H1 (cell line): Measurements from ENCODE around the gene ZNF672. TPM values are rescaled to one million over a fixed set of nuclear protein-coding genes. Genes with fewer than 3 reads are reported as not detected.

ENCODE experiments used
- CTCF ChIA-PET: fragments of 300-600 bp; sonication (Branson Sonifier 250); formaldehyde crosslinking; loops from one replicate; lab custom pipeline; 2021; ENCODE audit not compliant: partially characterized antibody; lab: Charles Lee
- POLR2A ChIA-PET: fragments of 300-600 bp; sonication (Branson Sonifier 250); formaldehyde crosslinking; loops from one replicate; lab custom pipeline; 2021; ENCODE audit warnings: inconsistent platforms; ENCODE audit not compliant: partially characterized antibody; lab: Charles Lee
- DNase-seq, 2 experiments: peaks; one replicate each; pipeline versions ENCODE4 v3.0.0 to v3.0.0-alpha.2; 2010 to 2022; ENCODE audit warnings: low spot score in 2 of 2, low read depth in 1 of 2, mixed read lengths in 1 of 2
- FAIRE-seq: peaks from 2 replicates; lab custom pipeline; 2011; peaks lifted over from hg19 to GRCh38; lab: Jason Lieb, UNC
- H2AFZ ChIP-seq: 2 replicates; pipeline ENCODE4 v1.8.1; 2012; ENCODE audit warnings: low read length, inconsistent platforms
- H2AK5ac ChIP-seq: 2 replicates; pipeline ENCODE4 v1.6.1; 2013; ENCODE audit warnings: low read depth, low read length
- H2BK120ac ChIP-seq: replicated peaks from 2 replicates; pipeline ENCODE3; 2013; ENCODE audit warnings: low read depth, low read length, inconsistent platforms
- H2BK12ac ChIP-seq: 2 replicates; pipeline ENCODE4 v1.6.1; 2013; ENCODE audit warnings: low read depth, low read length
- H2BK15ac ChIP-seq: 2 replicates; pipeline ENCODE4 v1.6.1; 2013; ENCODE audit warnings: low read length
- H2BK20ac ChIP-seq: 2 replicates; pipeline ENCODE4 v1.6.1; 2013; ENCODE audit warnings: low read length
- H2BK5ac ChIP-seq: 2 replicates; pipeline ENCODE4 v1.6.1; 2013; ENCODE audit warnings: low read depth, low read length
- H3K14ac ChIP-seq: 2 replicates; pipeline ENCODE4 v1.6.1; 2013; ENCODE audit warnings: inconsistent platforms; ENCODE audit not compliant: insufficient read length
- H3K18ac ChIP-seq: 2 replicates; pipeline ENCODE4 v1.6.1; 2013; ENCODE audit warnings: low read length; ENCODE audit errors: extremely low read depth
- H3K23ac ChIP-seq: 2 replicates; pipeline ENCODE4 v1.6.1; 2013; ENCODE audit warnings: inconsistent platforms; ENCODE audit not compliant: insufficient read length
- H3K23me2 ChIP-seq: 2 replicates; pipeline ENCODE4 v1.6.1; 2013; ENCODE audit warnings: low read depth, low read length
- H3K27ac ChIP-seq: 2 replicates; pipeline ENCODE4 v1.6.1; 2011; ENCODE audit warnings: low read depth, low read length, inconsistent platforms
- H3K27me3 ChIP-seq, 4 experiments: replicated peaks in 1 of 4; 1 replicate in 1 of 4; 2 replicates in 3 of 4; pipeline versions ENCODE4 v1.6.1 to v1.8.1; 2011 to 2013; ENCODE audit warnings: low read length in 3 of 4, mild to moderate bottlenecking in 3 of 4, inconsistent platforms in 2 of 4, mixed read lengths in 2 of 4, moderate library complexity in 1 of 4; ENCODE audit not compliant: control insufficient read depth in 3 of 4, insufficient read depth in 3 of 4; ENCODE audit errors: extremely low read depth in 1 of 4
- H3K36me3 ChIP-seq, 4 experiments: 2 replicates each; pipeline versions ENCODE4 v1.6.1 to v1.8.1; 2011 to 2013; ENCODE audit warnings: mild to moderate bottlenecking in 4 of 4, low read length in 3 of 4, moderate library complexity in 2 of 4, control low read depth in 1 of 4, inconsistent platforms in 1 of 4; ENCODE audit not compliant: insufficient read depth in 4 of 4, control insufficient read depth in 2 of 4
- H3K4ac ChIP-seq: replicated peaks from 2 replicates; pipeline ENCODE3; 2013; ENCODE audit warnings: low read length, low read depth, mixed read lengths, inconsistent platforms; ENCODE audit not compliant: insufficient read length
- H3K4me1 ChIP-seq, 4 experiments: replicated peaks in 1 of 4; 1 replicate in 1 of 4; 2 replicates in 3 of 4; pipeline versions ENCODE4 v1.6.1 to v1.8.1; 2011 to 2013; ENCODE audit warnings: low read length in 3 of 4, inconsistent platforms in 2 of 4, mixed read lengths in 1 of 4; ENCODE audit not compliant: insufficient read depth in 4 of 4, control insufficient read depth in 3 of 4
- H3K4me2 ChIP-seq, 2 experiments: 2 replicates each; pipeline versions ENCODE4 v1.6.1 to v1.8.1; 2011 to 2013; ENCODE audit warnings: low read depth in 2 of 2, low read length in 2 of 2, control low read depth in 1 of 2, inconsistent platforms in 1 of 2, mild to moderate bottlenecking in 1 of 2; ENCODE audit not compliant: insufficient read depth in 1 of 2
- H3K4me3 ChIP-seq, 4 experiments: fragments of 200-600, 300-600 bp in 1 of 4; sonication (generic), shearing (Covaris generic), sonication (Bioruptor Twin) in 1 of 4; 2 replicates each; pipeline versions ENCODE4 v1.5.1 to v1.8.1; 2011 to 2016; ENCODE audit warnings: low read length in 4 of 4, low read depth in 3 of 4, control low read depth in 2 of 4, inconsistent platforms in 2 of 4, mild to moderate bottlenecking in 2 of 4, mixed read lengths in 1 of 4, moderate library complexity in 1 of 4; ENCODE audit not compliant: insufficient read depth in 2 of 4; ENCODE audit errors: extremely low read depth in 1 of 4
- H3K56ac ChIP-seq: replicated peaks from 2 replicates; pipeline ENCODE3; 2013; ENCODE audit warnings: low read depth, mild to moderate bottlenecking, mixed read lengths, low read length, inconsistent platforms; ENCODE audit not compliant: insufficient read length
- H3K79me1 ChIP-seq: 2 replicates; pipeline ENCODE4 v1.6.1; 2013; ENCODE audit warnings: low read depth, low read length, control low read depth
- H3K79me2 ChIP-seq, 2 experiments: 2 replicates each; pipeline versions ENCODE4 v1.6.1 to v1.8.1; 2012 to 2013; ENCODE audit warnings: low read length in 2 of 2, mild to moderate bottlenecking in 2 of 2, inconsistent platforms in 1 of 2; ENCODE audit not compliant: insufficient read depth in 2 of 2, control insufficient read depth in 1 of 2
- H3K9ac ChIP-seq, 4 experiments: replicated peaks in 1 of 4; 1 replicate in 1 of 4; 2 replicates in 3 of 4; pipeline versions ENCODE4 v1.6.1 to v1.8.1; 2011 to 2013; ENCODE audit warnings: low read depth in 3 of 4, low read length in 3 of 4, control low read depth in 2 of 4, mild to moderate bottlenecking in 2 of 4, moderate library complexity in 2 of 4, inconsistent platforms in 1 of 4; ENCODE audit errors: extremely low read depth in 1 of 4
- H3K9me3 ChIP-seq, 2 experiments: 2 replicates each; pipeline versions ENCODE4 v1.6.1 to v1.8.1; 2012 to 2013; ENCODE audit warnings: mild to moderate bottlenecking in 2 of 2, moderate library complexity in 2 of 2, control low read depth in 1 of 2, inconsistent platforms in 1 of 2, low read depth in 1 of 2, low read length in 1 of 2, mixed read lengths in 1 of 2; ENCODE audit not compliant: insufficient read depth in 2 of 2
- H4K20me1 ChIP-seq, 2 experiments: replicated peaks in 1 of 2; 2 replicates each; pipeline versions ENCODE3 to v1.8.1; 2011 to 2013; ENCODE audit warnings: inconsistent platforms in 2 of 2, low read length in 2 of 2, mild to moderate bottlenecking in 1 of 2; ENCODE audit not compliant: insufficient read depth in 2 of 2, control insufficient read depth in 1 of 2
- H4K5ac ChIP-seq: 2 replicates; pipeline ENCODE4 v1.6.1; 2013; ENCODE audit warnings: low read length, low read depth, mixed read lengths, inconsistent platforms; ENCODE audit not compliant: insufficient read length
- H4K8ac ChIP-seq: 2 replicates; pipeline ENCODE4 v1.8.0; 2013; ENCODE audit warnings: mild to moderate bottlenecking, moderate library complexity, low read length, inconsistent platforms; ENCODE audit not compliant: insufficient read depth; ENCODE audit errors: extremely low read depth
- H4K91ac ChIP-seq: replicated peaks from 2 replicates; pipeline ENCODE3; 2013; ENCODE audit warnings: low read length, mixed read lengths, inconsistent platforms; ENCODE audit not compliant: insufficient read length
- BCL11A ChIP-seq, 2 experiments: IDR thresholded peaks; one replicate each; pipeline ENCODE4 v1.6.1; 2011; ENCODE audit warnings: low read depth in 2 of 2, low read length in 2 of 2, mild to moderate bottlenecking in 2 of 2
- CBX5 ChIP-seq: fragments of 300-800, 300-1000 bp; sonication (generic); IDR thresholded peaks from 2 replicates; pipeline ENCODE4 v1.7.1; 2016; ENCODE audit warnings: antibody characterized with exemption, low read length, low read depth
- CHD2 ChIP-seq: IDR thresholded peaks from 2 replicates; pipeline ENCODE4 v1.6.1; 2012; ENCODE audit warnings: low read length, improper control_type of control experiment
- GABPA ChIP-seq: IDR thresholded peaks from 2 replicates; pipeline ENCODE4 v1.6.1; 2011; ENCODE audit warnings: mild to moderate bottlenecking, low read length, moderate library complexity, borderline replicate concordance; ENCODE audit not compliant: insufficient read depth
- KDM5A ChIP-seq: fragments of 200-600 bp; IDR thresholded peaks from 2 replicates; pipeline ENCODE4 v1.7.1; 2012; ENCODE audit warnings: mild to moderate bottlenecking, low read length, inconsistent platforms, mixed read lengths
- PHF8 ChIP-seq: fragments of 200-600 bp; sonication (generic); conservative IDR thresholded peaks from 2 replicates; pipeline ENCODE4 v1.7.1; 2012; ENCODE audit warnings: low read depth, mild to moderate bottlenecking, inconsistent platforms, low read length, moderate library complexity
- POLR2A ChIP-seq, 2 experiments: IDR thresholded peaks; 1 replicate in 1 of 2; 2 replicates in 1 of 2; pipeline ENCODE4 v1.6.1; 2011; ENCODE audit warnings: low read depth in 2 of 2, low read length in 2 of 2, mild to moderate bottlenecking in 2 of 2; ENCODE audit errors: control extremely low read depth in 1 of 2
- POLR2AphosphoS5 ChIP-seq: IDR thresholded peaks from 2 replicates; pipeline ENCODE4 v1.6.1; 2011; ENCODE audit warnings: low read depth, low read length
- POU5F1 ChIP-seq: IDR thresholded peaks from 2 replicates; pipeline ENCODE4 v1.6.1; 2011; ENCODE audit warnings: low read depth, mild to moderate bottlenecking, low read length, moderate library complexity
- RAD21 ChIP-seq, 2 experiments: IDR thresholded peaks in 1 of 2; conservative IDR thresholded peaks in 1 of 2; 2 replicates each; pipeline ENCODE4 v1.6.1; 2011; ENCODE audit warnings: low read depth in 2 of 2, low read length in 2 of 2, improper control_type of control experiment in 1 of 2, inconsistent platforms in 1 of 2, mild to moderate bottlenecking in 1 of 2, moderate library complexity in 1 of 2
- RFX5 ChIP-seq: IDR thresholded peaks from 2 replicates; pipeline ENCODE4 v1.6.1; 2011; ENCODE audit warnings: low read depth, low read length, improper control_type of control experiment, borderline replicate concordance
- RNF2 ChIP-seq: fragments of 200-900, 300-1000 bp; sonication (generic); IDR thresholded peaks from 2 replicates; pipeline ENCODE4 v1.7.1; 2016; ENCODE audit warnings: borderline replicate concordance, low read depth, mild to moderate bottlenecking, antibody characterized with exemption, low read length; ENCODE audit not compliant: poor library complexity, severe bottlenecking; ENCODE audit errors: missing control alignments
- SAP30 ChIP-seq: fragments of 300-600 bp; sonication (generic); IDR thresholded peaks from 2 replicates; pipeline ENCODE4 v1.7.1; 2012; ENCODE audit warnings: low read length, moderate library complexity, mild to moderate bottlenecking, inconsistent platforms; ENCODE audit not compliant: insufficient read depth, insufficient replicate concordance
- YY1 ChIP-seq: IDR thresholded peaks from 2 replicates; pipeline ENCODE4 v1.6.1; 2011; ENCODE audit warnings: low read depth, mild to moderate bottlenecking, low read length
- WGBS, 2 experiments: shearing (Covaris generic) in 1 of 2; methylation state at CpG; one replicate each; pipeline versions ENCODE4 v1.1.6 to v1.1.7; 2013 to 2015; ENCODE audit warnings: low lambda C conversion rate in 2 of 2, mixed read lengths in 2 of 2, inconsistent platforms in 1 of 2, low coverage in 1 of 2, missing lambda C conversion rate in 1 of 2; ENCODE audit not compliant: insufficient replicate concordance in 2 of 2, insufficient coverage in 1 of 2, insufficient read length in 1 of 2; ENCODE audit errors: extremely low coverage in 1 of 2, missing lambda C conversion rate in 1 of 2; 5-methylcytosine and 5-hydroxymethylcytosine counted together
- polyA plus RNA-seq, 7 experiments: library from polyadenylated mRNA; depleted of rRNA in 3 of 7; stranded (reverse) in 5 of 7; unstranded in 2 of 7; fragments of >200 nt in 5 of 7; fragments of 200-250 nt in 2 of 7; gene quantifications; 1 replicate in 5 of 7; 2 replicates in 1 of 7; 4 replicates in 1 of 7; pipeline versions ENCODE4 v1.2.1 to v1.2.3, GENCODE V29; 2011 to 2013; ENCODE audit warnings: missing spikeins in 2 of 7, mixed read lengths in 2 of 7
- total RNA-seq: library from RNA; stranded (reverse); fragmentation: NEBNext Ultra II Directional; extraction: Animal tissue kit (Norgen Biotek cat#: 25700); gene quantifications from 2 replicates; pipeline ENCODE4 v1.2.1, GENCODE V29; 2021

ZNF672 gene
- total and polyA plus RNA-seq, 2 of the 8 experiments (the other 6 are each of a cell fraction or from before 2014, with no cell fraction given), result 30.7 to 40.4 TPM

- H3K4me3 ChIP-seq, result no peak overlapping the region
- H3K4ac ChIP-seq, result no peak overlapping the region
- no peaks in the 10 kb centered on the region for H3K79me2 ChIP-seq
- no peaks in the 10 kb centered on the region for H3K23me2 ChIP-seq
- WGBS, 2 experiments, result 90% methylated on average over 9 of the region's 9 CpGs; no CpG with 5 or more reads in 1 of the 2 experiments
- no peaks in the 10 kb centered on the region for H4K20me1 ChIP-seq
- H2BK15ac ChIP-seq, result no peak overlapping the region
- no peak overlapping the region for H2AFZ ChIP-seq
- no peak overlapping the region for H2AK5ac ChIP-seq
- no peak overlapping the region for H2BK120ac ChIP-seq
- H3K4me2 ChIP-seq, result no peak overlapping the region
- no peak overlapping the region for H3K14ac ChIP-seq
- ChIA-PET CTCF (interaction anchor here (4.0 kb wide), 1 partner anchor 17 kb away, joined by 14 read pairs; the partner anchor contains the start of gene SH3BP5L), POLR2A (interaction anchor here (0.6 to 1.3 kb wide), 3 partner anchors 11 to 757 kb away, joined by 3 read pairs; no protein-coding TSS in a partner anchor)
- no peak overlapping the region for H4K5ac ChIP-seq
- no peaks in the 10 kb centered on the region for H3K79me1 ChIP-seq
- DNase-seq (no peak), FAIRE-seq (no peak)
- H2BK12ac ChIP-seq, result no peak overlapping the region
- no peak overlapping the region for H3K56ac ChIP-seq
- peaks cover 5 to 18% (median 9%) of the 10 kb centered on the region in 4 experiments; a peak in 6 of 8 replicates for H3K36me3 ChIP-seq
- no peak overlapping the region for H4K8ac ChIP-seq
- H2BK5ac ChIP-seq, result no peak overlapping the region
- no peak overlapping the region for H3K27ac ChIP-seq
- H3K23ac ChIP-seq, result no peak overlapping the region
- H4K91ac ChIP-seq, result no peak overlapping the region
- H3K18ac ChIP-seq, result no peak overlapping the region
- H3K9me3 ChIP-seq, result peaks cover 13 to 26% of the 10 kb centered on the region in 2 experiments
- H2BK20ac ChIP-seq, result no peak overlapping the region
- no peaks in the 10 kb centered on the region for H3K27me3 ChIP-seq
- H3K4me1 ChIP-seq, result no peaks in the 10 kb centered on the region
- H3K9ac ChIP-seq, result no peak overlapping the region
- TF ChIP-seq SAP30 (no peak), KDM5A (no peak), GABPA (no peak), POLR2A (IDR thresholded peaks at IDR 0.05; ENCODE audit: control extremely low read depth in 1 of 2, low read depth in 2 of 2, low read length in 2 of 2) (no peak), RFX5 (no peak), POU5F1 (no peak), CHD2 (no peak), BCL11A (IDR thresholded peaks at IDR 0.05; ENCODE audit: low read depth in 2 of 2, low read length in 2 of 2) (no peak), RAD21 (IDR thresholded peaks at IDR 0.05 in 1 of 2, conservative IDR thresholded peaks at IDR 0.05 in 1 of 2; ENCODE audit: low read depth in 2 of 2, low read length in 2 of 2) (no peak), YY1 (no peak), RNF2 (no peak), CBX5 (no peak), PHF8 (no peak), POLR2AphosphoS5 (no peak)
Observed at GRCh38 chr1:248808876-248809275, 29.1 kb upstream of the ZNF672 start.
